Adrenal gland (tissue), 5 donors: Measurements from ENCODE around the gene SHISA5.

Source experiments
- CTCF ChIP-seq, 6 experiments: fragments of 450-650 bp in 4 of 6; fragments of 200-600 bp in 2 of 6; sonication (generic) in 1 of 6; IDR thresholded peaks; 1 replicate in 5 of 6; 2 replicates in 1 of 6; pipeline versions ENCODE4 v1.5.1 to v1.8.0; 2016 to 2021; ENCODE audit warnings: antibody characterized with exemption in 6 of 6, mild to moderate bottlenecking in 2 of 6, moderate library complexity in 1 of 6
- POLR2A ChIP-seq, 2 donors: fragments of 450-650 bp; IDR thresholded peaks; one replicate each; pipeline ENCODE4 v1.6.1; 2017; ENCODE audit warnings: antibody characterized with exemption in 2 of 2, mild to moderate bottlenecking in 2 of 2, moderate library complexity in 1 of 2
- donor health status: DM: no; HTN: no; CAD: no.

GRCh38 chr3:48426944-48427629 is 76.9 kb downstream of the SHISA5 start:
- TF ChIP-seq CTCF (IDR thresholded peaks at IDR 0.05) (no peak), POLR2A (IDR thresholded peaks at IDR 0.05) (no peak)
